HG03095 (cell line): ENCODE data around the gene GSTM1.

ENCODE experiments used
- ATAC-seq: cut with Tn5 transposase; IDR thresholded peaks from one replicate; pipeline ENCODE4 v1.9.1; 2021; ENCODE audit warnings: moderate library complexity; ENCODE audit not compliant: unreplicated experiment

Gene GSTM1

DNA sequence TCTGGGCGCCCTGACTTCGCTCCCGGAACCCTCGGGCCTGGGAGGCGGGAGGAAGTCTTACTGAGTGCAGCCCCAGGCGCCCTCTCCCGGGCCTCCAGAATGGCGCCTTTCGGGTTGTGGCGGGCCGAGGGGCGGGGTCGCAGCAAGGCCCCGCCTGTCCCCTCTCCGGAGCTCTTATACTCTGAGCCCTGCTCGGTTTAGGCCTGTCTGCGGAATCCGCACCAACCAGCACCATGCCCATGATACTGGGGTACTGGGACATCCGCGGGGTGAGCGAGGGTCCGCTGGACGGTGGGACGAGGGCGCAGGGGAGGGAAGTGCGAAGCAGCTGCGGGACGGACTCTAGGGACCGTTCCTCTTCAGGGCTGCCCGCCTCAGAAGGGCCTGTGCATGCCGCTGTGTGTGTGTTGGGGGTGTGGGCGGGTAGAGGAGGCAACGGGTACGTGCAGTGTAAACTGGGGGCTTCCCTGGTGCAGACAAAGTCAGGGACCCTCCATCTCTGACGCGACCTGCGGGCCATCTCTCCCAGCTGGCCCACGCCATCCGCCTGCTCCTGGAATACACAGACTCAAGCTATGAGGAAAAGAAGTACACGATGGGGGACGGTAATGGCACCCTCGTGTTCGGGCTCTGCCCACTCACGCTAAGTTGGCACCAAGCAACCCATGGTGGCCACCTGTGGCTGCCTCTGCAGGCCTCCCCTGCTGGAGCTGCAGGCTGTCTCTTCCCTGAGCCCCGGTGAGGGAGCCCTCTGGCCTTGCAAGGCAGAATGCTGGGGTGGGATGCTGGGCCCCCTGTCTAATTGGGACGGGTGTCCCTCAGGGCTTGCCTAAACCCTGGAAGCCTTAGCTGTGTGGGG lies at the start of gene GSTM1:
TSS of gene GSTM1 (plus strand) at position 177 of the 859 bp plus-strand sequence. CDS start at position 234, 57 bp downstream.
- ATAC-seq = peak; percentile 98

DNA sequence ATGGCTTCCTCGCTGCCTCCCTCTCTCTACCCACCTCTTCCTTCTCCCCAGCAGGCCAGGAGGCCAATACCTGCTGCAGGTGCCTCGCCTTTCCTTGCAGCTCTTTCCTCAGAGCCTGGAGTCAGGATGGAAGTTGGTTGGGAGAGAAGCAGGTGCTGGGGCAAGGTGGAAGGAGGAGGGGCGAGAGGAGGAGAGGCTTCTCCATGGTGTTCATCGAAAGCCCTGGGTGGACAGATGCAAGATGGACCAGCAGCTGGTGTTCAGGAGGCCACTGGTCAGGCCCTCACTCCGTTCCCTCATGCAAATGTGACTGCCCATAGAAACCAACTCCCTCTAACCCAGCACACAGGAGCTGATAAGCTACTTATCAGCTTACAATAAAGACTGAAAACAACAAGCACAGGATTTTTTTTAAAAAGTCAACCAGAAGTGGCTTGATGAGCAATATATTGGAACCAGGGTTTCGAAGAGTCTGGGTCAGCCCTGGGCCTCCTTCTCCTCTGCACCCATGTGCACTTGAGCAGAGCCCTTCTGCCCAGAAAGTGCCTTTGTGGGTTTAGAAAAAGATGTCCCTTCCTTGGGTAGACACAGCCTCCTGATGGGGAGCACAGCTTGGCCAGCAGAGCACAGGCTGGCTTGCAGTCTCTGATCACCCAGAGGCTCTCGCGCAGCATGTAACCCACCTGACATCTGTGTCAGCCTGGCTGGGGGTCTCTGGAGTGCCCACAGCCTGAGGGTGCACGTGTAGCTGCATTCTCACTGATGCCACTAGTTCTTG lies 48.4 kb upstream of the GSTM1 start:
- ATAC-seq = no peak

DNA sequence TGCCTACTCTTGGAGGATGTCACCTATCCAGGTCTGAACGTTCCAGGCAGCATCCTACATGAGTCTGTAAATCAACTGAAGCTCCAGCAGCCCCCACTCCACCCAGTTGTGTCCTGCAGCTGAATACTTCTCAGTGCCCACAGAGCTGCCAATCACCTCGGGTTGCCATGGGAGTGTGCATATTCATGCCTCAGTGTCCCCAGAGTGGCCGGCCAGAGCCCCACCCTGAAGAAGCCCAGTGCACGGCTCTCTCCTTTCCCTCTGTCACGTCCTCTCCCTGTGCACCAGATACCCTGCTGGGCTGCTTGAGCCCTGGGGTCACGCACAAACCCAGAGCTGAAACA lies 47.8 kb upstream of the GSTM1 start:
- ATAC-seq = no peak

DNA sequence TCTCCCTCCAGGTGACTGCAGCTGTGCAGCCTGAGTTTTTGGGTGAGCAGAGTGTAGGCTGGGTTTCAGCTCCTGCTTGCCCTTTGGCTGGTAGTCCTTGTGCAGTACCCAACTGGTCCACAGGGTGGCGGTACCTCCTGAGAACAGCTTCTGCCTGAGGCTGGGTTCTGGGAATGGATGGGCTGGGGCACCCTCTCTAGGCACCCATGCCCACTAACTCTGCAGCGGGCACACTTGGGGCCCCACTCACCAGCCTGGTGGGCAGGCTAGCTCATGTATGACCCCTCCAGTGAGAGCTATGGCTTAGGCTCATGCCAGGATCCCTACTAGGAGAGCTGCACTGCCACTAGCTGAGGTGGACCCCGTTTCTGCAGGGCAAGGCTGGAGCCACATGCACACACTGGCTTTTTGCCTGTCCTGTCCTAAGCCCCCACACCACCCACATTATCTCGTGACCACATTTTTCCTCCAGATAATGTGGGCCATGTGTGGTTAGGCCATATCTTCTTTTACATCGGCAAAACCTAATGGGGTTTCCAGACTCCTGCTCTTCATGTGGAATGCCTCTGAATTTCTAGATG lies 47.2 kb upstream of the GSTM1 start:
- peak; percentile 61 for ATAC-seq

DNA sequence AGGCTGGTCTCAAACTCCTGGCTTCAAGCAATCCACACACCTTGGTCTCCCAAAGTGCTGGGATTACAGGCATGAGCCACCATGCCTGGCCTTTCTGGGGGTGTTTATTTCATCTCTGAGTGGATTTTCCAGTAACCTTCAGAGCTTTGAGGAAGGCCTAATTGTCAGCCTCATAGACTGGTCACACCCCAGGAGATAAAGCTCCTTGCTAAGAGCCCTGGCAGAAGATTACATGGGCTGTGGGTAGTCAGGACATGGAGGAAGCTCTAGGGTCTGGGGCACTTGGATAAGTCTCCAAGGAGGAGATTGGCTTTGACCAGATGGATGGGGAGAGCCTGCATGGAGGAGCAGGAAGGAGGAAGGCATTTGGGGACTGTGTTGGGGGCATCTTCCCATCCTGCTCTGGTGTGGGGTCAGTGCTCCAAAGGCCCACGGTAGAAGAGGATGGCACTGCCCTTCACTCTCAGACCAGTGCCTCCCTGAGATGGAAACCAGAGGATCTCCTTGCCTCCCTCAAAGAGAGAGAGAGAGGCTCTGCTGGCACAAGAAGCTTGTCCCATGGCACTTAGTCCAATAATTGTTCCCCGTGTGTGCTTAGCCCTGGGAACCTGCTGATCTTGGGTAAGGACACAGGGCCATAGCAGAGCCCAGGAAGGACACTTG lies 46.4 kb upstream of the GSTM1 start:
- no peak for ATAC-seq

DNA sequence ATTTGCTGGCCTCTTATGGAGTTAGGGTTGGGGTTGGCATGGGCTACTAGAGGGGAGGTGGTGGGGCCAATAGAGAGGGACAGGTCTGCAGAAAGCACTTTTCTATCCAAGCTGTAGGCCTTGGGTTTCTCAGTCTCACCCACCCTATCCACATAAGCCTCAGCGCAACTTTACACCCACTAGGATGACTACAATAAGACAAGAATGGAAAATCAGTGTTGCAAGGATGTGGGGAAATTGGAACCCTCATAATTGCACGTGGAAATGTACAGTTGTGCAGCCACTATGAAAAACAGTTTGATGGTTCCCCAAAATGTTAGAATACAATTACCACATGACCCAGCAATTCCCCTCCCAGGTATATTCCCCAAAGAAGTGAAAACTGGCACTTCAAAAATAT lies 45.8 kb upstream of the GSTM1 start:
- no peak for ATAC-seq

DNA sequence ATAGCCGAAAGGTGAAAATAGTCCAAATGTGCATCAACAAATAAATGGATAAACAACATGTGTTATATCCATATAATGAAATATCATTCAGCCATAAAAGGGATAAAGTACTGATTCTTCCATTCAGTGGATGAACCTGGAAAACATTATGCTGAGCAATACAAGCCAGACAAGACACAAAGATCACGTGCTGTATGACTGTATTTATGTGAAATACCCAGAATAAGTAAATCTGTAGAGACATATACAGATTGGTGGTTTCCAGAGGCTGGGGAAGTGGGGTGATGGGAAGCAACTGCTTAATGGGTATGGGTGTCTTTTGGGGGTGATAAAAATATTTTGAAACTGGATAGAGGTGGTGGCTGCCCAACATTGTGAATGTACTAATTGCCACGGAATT lies 45.0 kb upstream of the GSTM1 start:
- ATAC-seq = no peak

DNA sequence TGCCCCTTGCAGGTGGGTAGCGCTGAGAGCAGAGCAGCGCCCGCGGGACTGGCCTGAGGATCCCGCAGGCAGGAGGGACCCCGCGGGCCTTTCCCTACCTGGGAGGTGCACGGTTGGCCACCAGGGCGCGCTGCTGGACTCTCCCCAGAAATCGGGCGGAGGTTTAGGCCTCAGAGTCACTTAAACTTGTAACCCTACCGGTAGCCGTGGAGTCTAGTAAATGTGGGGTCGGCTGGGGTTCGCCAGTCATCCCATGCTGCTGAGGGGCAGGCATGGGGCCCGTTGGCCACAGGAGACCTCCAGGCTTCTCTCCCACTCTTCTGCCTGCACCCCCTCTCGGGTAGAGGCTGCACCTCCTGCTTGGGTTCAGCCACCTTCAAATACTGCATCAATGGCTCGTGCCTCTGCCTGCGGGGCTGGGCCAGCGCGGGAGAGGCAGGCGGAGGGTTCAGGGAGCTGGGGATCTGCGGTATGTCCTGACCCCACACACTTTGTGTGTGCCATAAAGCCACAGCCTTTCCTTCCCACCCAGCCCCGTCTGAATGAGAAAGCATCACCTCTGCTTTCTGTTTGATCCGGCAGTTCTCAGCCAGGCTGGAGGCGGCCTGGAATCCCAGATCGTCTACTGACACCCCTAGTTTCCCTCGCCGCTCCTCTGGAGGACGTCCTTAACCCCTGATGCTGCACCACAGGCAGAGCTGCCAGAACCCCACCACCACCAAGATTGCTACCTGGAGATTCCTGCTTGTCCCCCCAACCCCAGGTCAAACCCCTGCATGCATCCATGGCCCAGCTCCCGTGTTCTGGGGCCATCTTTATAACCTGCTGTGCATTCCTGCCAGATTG lies 44.0 kb upstream of the GSTM1 start:
- ATAC-seq = peak; percentile 72

DNA sequence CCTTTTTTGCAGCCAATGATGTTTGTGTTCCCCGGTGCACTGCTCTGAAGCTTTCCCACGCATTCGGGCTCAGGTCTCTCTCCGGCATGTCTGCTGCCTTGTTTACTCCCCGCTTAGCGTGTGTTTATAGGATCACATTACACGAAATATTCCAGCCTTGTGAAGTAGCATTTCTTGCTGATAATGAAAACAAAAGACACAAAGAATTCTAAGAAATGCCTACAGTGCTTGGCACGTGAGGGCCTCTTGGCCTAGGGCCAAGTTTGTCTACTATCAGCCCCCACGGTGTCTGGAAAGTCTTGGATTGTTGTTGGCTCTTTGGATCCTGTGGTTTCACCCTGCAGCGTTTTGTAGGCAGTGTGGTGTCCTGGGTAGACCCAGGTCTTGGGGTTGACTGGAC lies 42.9 kb upstream of the GSTM1 start:
- no peak for ATAC-seq

DNA sequence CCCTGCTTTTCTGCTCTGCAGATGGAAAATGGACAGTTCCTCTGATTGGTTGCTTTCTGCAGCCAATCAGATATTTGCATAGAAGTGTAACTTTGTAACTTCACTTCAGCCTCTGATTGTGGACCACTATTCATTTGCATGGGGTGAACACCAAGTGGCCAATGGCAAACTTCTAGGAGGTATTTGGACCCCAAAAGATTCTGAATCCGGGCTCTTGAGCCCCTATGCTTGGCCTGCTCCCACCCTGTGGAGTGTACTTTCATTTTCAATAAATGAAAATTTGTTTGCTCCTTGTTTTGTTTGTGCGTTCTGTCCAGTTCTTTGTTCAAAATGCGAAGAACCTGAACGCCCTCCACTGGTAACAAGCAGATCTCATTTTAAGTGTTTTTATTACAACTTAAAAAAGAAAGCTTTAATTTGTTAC lies 38.1 kb upstream of the GSTM1 start:
- ATAC-seq = no peak

DNA sequence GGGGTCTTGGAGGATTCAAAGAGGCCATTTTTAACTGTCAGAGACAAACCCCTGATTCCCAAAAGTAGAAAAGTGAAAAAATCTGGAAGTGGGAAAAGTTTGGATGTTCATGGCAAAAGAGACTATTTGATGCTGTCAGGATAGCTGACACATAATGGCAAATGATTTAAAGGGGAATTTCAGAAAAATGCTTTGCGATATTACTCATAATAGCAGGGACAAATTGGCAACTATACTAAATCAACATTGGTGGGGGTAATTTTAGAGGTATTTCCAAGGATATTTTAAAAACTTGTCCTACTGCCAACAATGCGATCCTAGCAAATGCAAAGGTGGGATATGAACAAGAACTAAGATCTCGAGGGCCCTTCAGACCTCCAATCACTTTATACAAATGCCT lies 37.0 kb upstream of the GSTM1 start:
- no peak for ATAC-seq

DNA sequence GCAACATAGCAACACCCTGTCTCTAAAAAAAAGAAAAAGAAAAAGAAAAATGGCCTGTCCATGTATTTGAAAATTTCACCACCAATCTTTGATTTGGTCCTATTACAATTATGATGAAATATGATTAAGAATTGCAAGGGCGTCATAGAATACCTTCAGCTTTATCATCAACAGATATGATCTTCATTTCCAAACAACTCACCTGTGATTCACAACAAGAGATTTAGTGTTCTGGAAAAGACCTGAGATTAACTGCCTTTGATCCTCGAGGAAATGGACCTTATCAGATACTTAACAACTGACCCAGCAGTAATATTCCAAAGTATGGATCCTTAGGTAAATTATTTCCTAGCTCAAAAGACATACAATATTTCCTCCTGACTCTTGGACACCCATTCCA lies 35.2 kb upstream of the GSTM1 start:
- no peak for ATAC-seq

DNA sequence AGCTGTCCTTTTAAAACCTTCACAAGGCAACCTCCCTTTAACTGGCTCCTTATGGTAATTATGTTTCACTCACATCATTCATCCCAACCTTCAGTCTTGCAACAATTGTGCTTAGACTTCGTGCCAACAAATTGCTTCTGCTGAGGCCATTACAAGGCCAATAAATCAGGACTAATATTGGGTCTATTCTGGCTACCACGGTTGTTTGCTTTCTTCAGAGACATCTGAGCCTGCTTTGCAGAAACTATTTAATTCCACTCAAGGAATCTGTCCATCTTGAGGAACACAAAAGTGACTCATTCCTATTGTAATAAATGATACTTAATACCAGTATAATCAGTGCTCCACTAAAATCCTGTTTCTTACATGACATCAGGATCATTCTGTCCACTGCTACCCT lies 34.3 kb upstream of the GSTM1 start:
- ATAC-seq = no peak

DNA sequence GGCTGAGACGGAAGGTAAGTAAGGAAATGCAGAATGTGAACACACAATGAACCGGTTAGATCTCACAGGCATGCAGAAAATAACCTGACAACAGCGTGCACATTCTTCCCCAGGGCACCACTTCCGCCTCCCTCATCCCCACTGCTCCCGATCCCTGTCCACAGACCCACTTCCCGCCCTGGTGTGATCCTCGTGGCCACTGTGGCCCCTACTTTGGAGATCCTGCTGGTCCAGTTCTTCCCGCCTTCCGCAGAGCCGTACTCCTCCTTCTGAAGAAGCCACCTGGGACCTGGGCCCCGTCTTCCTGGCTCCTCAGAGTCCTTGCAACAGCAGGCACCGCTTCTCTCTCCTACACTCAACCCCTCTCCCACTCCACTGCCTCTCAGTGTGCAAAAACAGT lies 33.1 kb upstream of the GSTM1 start:
- ATAC-seq = no peak

DNA sequence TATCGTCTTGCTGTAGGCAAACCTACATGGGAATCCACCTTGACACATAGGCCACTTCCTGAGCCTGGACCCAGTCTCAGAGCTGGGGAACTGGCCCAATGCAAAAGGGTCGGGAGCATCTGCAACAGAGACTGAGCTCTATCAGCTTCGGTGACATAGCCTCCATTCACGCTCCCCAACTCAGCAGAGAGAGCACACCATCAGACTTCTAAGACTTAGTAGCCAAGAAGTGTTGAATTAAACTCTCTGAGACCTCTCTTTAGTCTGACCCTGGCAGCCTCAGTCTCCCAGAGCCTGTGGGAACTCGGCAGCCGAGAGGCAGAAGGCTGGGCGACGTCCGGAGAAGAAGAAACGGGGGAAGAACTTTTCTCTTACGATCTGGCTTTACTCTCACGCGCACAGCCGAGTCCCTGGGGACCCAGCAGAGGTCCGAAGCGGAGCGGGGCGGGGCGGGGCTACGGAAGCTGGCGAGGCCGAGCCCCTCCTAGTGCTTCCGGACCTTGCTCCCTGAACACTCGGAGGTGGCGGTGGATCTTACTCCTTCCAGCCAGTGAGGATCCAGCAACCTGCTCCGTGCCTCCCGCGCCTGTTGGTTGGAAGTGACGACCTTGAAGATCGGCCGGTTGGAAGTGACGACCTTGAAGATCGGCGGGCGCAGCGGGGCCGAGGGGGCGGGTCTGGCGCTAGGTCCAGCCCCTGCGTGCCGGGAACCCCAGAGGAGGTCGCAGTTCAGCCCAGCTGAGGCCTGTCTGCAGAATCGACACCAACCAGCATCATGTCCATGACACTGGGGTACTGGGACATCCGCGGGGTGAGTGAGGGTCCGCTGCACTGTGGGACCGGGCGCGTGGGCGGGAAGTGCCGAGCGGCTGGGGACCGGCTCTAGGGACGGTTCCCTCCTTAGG lies 31.8 kb upstream of the GSTM1 start, which contains the start of gene GSTM4:
TSS of gene GSTM4 (plus strand) at position 485 of the 905 bp plus-strand sequence. CDS start at position 776, 291 bp downstream.
- peak; percentile 86 for ATAC-seq

DNA sequence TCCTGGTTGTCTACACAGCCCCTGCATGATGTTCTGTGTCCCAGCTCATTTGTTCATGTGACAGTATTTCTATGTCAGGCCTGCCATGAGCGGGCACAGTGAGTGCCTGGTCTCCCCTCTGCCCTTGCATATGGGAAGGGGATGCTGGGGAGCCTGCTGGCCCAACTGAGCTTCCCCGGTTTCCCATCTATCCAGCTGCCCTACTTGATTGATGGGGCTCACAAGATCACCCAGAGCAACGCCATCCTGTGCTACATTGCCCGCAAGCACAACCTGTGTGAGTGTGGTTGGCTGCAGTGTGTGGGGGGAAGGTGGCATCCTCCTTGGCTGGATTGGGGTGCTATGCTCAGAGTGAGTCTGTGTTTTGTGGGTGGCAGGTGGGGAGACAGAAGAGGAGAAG lies 30.2 kb upstream of the GSTM1 start:
- ATAC-seq = no peak

DNA sequence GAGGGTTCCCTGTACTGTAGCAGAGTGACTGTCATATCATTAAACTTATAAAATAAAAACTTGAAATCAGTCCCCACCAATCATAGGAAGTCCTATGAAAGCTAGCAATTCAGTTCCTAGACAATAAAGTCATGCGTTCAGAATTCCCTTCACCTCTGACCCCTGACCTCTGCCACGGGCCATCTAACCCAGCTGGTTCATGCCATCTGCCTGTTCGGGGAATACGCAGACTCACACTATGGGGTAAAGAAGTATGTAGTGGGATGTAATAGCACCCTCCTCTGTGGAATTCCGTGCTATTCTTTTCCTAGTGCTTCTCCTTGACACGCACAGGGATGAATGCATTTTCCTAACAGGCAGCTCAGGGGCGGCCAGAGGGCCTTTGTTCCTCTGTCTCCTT lies 29.6 kb upstream of the GSTM1 start:
- no peak for ATAC-seq

DNA sequence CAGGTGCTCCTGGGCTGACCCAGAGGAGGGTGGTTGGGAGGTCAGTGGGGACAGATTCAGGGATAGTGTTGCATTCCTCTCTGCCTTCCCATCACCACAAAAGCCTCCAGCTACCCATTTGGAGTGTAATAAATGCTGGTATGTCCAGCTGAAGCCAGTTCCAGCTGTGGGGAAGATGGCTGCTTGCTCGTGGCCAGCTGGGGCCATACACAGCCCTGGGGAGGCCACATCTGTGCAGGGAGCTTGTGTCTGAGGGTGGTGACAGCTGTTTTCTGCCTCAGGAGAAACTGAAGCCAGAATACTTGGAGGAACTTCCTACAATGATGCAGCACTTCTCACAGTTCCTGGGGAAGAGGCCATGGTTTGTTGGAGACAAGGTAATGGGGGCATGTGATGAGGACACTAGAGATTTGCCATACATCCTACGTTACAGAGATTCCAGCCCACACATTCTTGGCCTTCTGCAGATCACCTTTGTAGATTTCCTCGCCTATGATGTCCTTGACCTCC lies 29.0 kb upstream of the GSTM1 start:
- no peak for ATAC-seq

DNA sequence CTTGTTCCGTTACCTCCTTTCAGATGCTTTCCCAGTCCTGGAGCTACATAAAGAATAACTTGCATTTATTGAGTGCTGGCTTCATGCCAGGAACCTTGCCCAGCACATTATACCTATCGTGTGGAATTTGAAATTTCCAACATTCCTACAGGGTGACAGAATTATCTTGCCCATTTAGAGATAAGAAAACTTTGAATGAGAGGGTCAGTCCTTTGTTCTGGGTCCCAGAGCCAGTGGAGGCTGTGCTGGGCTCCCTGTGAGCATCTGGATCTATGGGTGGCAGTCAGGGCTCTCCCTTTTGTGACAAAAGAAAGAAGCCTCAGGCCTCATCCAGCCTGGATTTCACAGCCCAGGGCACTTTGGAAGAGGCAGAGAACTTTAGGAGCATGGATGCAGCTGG lies 28.5 kb upstream of the GSTM1 start:
- ATAC-seq = no peak
